T-cell (primary cell): Measurements from ENCODE around the gene ABLIM1. TPM values are rescaled to one million over a fixed set of nuclear protein-coding genes. Genes with fewer than 3 reads are reported as not detected.

ENCODE experiments used
- ATAC-seq, 4 experiments: fragments of 200-7000 bp in 3 of 4; fragments of 150-1000 bp in 1 of 4; cut with Tn5 transposase; replicated peaks in 1 of 4; 1 replicate in 3 of 4; 2 replicates in 1 of 4; pipeline ENCODE4 v1.10.0; 2021; ENCODE audit warnings: moderate library complexity in 3 of 4, mild to moderate bottlenecking in 2 of 4, moderate number of reproducible peaks in 1 of 4
- CTCF ChIA-PET, 2 donors: fragments of 300-600 bp; sonication (Branson Sonifier 250); formaldehyde crosslinking; loops; one replicate each; lab custom pipeline; 2022; ENCODE audit warnings: antibody characterized with exemption in 2 of 2; lab: Charles Lee
- POLR2A ChIA-PET, 2 donors: fragments of 300-600 bp; sonication (Branson Sonifier 250); formaldehyde crosslinking; loops; one replicate each; lab custom pipeline; 2022; ENCODE audit warnings: antibody characterized with exemption in 2 of 2; lab: Charles Lee
- DNase-seq, 35 experiments: peaks; one replicate each; pipeline versions ENCODE4 v3.0.0 to v3.0.0-alpha.2; 2013 to 2023
- H3K27ac ChIP-seq: one replicate; pipeline ENCODE4 v1.5.1; 2013; ENCODE audit warnings: low read length
- H3K27me3 ChIP-seq, 2 experiments: replicated peaks in 1 of 2; 1 replicate in 1 of 2; 2 replicates in 1 of 2; pipeline versions ENCODE4 v1.6.1 to v1.7.0; 2013; ENCODE audit warnings: low read length in 1 of 2, mixed read lengths in 1 of 2; ENCODE audit not compliant: control insufficient read depth in 2 of 2, insufficient read depth in 2 of 2; ENCODE audit errors: extremely low read depth in 1 of 2
- H3K36me3 ChIP-seq, 2 donors: 1 replicate in 1 of 2; 2 replicates in 1 of 2; pipeline versions ENCODE4 v1.6.1 to v1.7.0; 2013; ENCODE audit warnings: low read length in 1 of 2; ENCODE audit not compliant: control insufficient read depth in 2 of 2, insufficient read depth in 1 of 2; ENCODE audit errors: extremely low read depth in 1 of 2
- H3K4me1 ChIP-seq, 2 experiments: 1 replicate in 1 of 2; 2 replicates in 1 of 2; pipeline versions ENCODE4 v1.6.1 to v1.7.0; 2013; ENCODE audit warnings: low read length in 2 of 2, mixed read lengths in 1 of 2; ENCODE audit not compliant: insufficient read depth in 2 of 2, control insufficient read depth in 1 of 2; ENCODE audit errors: extremely low read depth in 1 of 2
- H3K4me3 ChIP-seq, 2 donors: 1 replicate in 1 of 2; 2 replicates in 1 of 2; pipeline versions ENCODE4 v1.5.1 to v1.7.0; 2013; ENCODE audit warnings: mild to moderate bottlenecking in 2 of 2, low read length in 1 of 2, moderate library complexity in 1 of 2; ENCODE audit not compliant: control insufficient read depth in 1 of 2; ENCODE audit errors: extremely low read depth in 1 of 2
- H3K9me3 ChIP-seq: 2 replicates; pipeline ENCODE4 v1.7.0; 2013
- H3K27ac Mint-ChIP-seq, 2 donors: one replicate each; pipeline ENCODE4 v1.8.0; 2020 to 2021; ENCODE audit warnings: mild to moderate bottlenecking in 2 of 2, mixed read lengths in 2 of 2
- H3K27me3 Mint-ChIP-seq, 2 donors: one replicate each; pipeline ENCODE4 v1.8.0; 2021 to 2022; ENCODE audit warnings: mixed read lengths in 2 of 2
- H3K36me3 Mint-ChIP-seq: one replicate; pipeline ENCODE4 v1.8.0; 2021; ENCODE audit warnings: mixed read lengths
- H3K4me1 Mint-ChIP-seq, 3 donors: one replicate each; pipeline ENCODE4 v1.8.0; 2020 to 2022; ENCODE audit warnings: mixed read lengths in 3 of 3, mild to moderate bottlenecking in 1 of 3
- H3K4me3 Mint-ChIP-seq, 3 donors: one replicate each; pipeline ENCODE4 v1.8.0; 2020 to 2022; ENCODE audit warnings: mild to moderate bottlenecking in 3 of 3, mixed read lengths in 3 of 3, moderate library complexity in 3 of 3
- H3K9me3 Mint-ChIP-seq, 3 donors: one replicate each; pipeline ENCODE4 v1.8.0; 2020 to 2022; ENCODE audit warnings: mixed read lengths in 3 of 3
- WGBS: methylation state at CpG from one replicate; pipeline ENCODE4 v1.1.5; 2013; ENCODE audit warnings: missing lambda C conversion rate; ENCODE audit not compliant: insufficient coverage; 5-methylcytosine and 5-hydroxymethylcytosine counted together
- total RNA-seq, 35 experiments: library from RNA in 6 of 35; stranded (reverse) in 6 of 35; fragments of 120-200 nt in 1 of 35; gene quantifications; one replicate each; pipeline versions ENCODE4 v1.2.1 to v1.2.4 and lab custom pipeline; 2013 to 2026

ABLIM1 gene
- total RNA-seq, 5 donors from 2014 or later (not counting 1 experiment from before 2014, with no cell fraction given) = 212 to 311 (median 266) TPM

DNA sequence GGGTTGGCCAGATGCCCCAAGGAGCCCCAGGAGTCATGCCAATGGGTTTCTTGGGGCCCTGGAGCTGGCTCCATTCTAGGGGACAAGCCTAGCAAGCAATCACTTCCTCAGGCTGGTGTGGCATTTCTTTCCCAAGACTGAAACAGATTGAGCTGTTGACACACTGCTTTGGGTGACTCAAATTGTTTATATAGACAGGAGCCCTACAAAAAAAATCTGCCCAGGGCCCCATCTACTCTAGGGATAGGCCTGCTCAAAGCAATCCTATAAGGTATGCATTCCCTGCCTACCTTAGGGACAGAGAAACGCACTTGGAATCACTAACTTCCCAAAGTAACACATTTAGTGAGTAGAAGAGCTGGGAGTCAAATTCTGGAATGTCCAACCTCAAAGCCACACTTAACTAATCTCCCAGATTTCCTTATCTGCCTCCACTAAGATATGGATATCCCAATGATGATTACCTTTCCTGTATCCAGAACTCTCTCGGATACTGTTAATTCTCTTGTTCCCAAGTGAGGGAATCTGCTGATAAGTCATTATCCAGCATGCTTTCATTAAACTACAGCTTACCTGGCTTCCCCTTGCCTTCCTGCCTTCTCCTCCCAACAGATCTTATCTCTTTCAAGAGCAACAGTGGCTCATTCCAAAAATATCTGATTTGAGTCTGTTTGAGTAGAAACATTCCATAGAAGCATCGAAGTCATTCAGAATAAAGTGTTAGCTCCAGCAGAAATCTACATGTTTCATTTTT is 3.1 kb downstream of the ABLIM1 start:
- no peaks in the 10 kb centered on the region for H3K4me1 ChIP-seq
- no peaks in the 10 kb centered on the region for H3K27me3 ChIP-seq
- H3K9me3 Mint-ChIP-seq = no peaks in the 10 kb centered on the region
- no peaks in the 10 kb centered on the region for H3K36me3 Mint-ChIP-seq
- no peaks in the 10 kb centered on the region for H3K4me1 Mint-ChIP-seq
- no CpG with 5 or more reads among the region's 3 CpGs for WGBS
- ChIA-PET POLR2A (interaction anchor here in 1 of 2 donors (0.5 kb wide), 1 partner anchor 1630 kb away, joined by 4 read pairs; no protein-coding TSS in a partner anchor), CTCF (interaction anchor here in 1 of 2 donors (1.1 kb wide), 1 partner anchor 183 kb away, joined by 3 read pairs; no protein-coding TSS in a partner anchor)
- no peak overlapping the region for H3K27ac ChIP-seq
- no peak overlapping the region for H3K4me3 ChIP-seq
- H3K36me3 ChIP-seq = no peaks in the 10 kb centered on the region
- DNase-seq (no peak), ATAC-seq (no peak)
- H3K27me3 Mint-ChIP-seq = no peaks in the 10 kb centered on the region
- H3K4me3 Mint-ChIP-seq = no peak overlapping the region
- H3K27ac Mint-ChIP-seq = no peak overlapping the region
- no peaks in the 10 kb centered on the region for H3K9me3 ChIP-seq

GRCh38 chr10:114653926-114654325 is 4.1 kb downstream of the ABLIM1 start:
- Histone ChIP-seq H3K9me3 (no peaks in the 10 kb centered on the region), H3K36me3 (no peaks in the 10 kb centered on the region), H3K4me1 (no peaks in the 10 kb centered on the region), H3K4me3 (no peak overlapping the region), H3K27ac (no peak overlapping the region), H3K27me3 (no peaks in the 10 kb centered on the region)
- H3K27ac Mint-ChIP-seq = no peak overlapping the region
- ATAC-seq (no peak), DNase-seq (no peak)
- H3K9me3 Mint-ChIP-seq = no peaks in the 10 kb centered on the region
- no peaks in the 10 kb centered on the region for H3K36me3 Mint-ChIP-seq
- no peaks in the 10 kb centered on the region for H3K4me1 Mint-ChIP-seq
- POLR2A ChIA-PET = no interaction called here
- CTCF ChIA-PET = no interaction called here
- 38% methylated on average over 2 of the region's 4 CpGs for WGBS
- H3K27me3 Mint-ChIP-seq = no peaks in the 10 kb centered on the region
- no peak overlapping the region for H3K4me3 Mint-ChIP-seq

- no peaks in the 10 kb centered on the region for H3K4me1 Mint-ChIP-seq
- WGBS = 96% methylated on average over 5 of the region's 10 CpGs
- DNase-seq = no peak
These were observed 5.4 kb downstream of the ABLIM1 start for GRCh38 chr10:114652402-114653368.

DNA sequence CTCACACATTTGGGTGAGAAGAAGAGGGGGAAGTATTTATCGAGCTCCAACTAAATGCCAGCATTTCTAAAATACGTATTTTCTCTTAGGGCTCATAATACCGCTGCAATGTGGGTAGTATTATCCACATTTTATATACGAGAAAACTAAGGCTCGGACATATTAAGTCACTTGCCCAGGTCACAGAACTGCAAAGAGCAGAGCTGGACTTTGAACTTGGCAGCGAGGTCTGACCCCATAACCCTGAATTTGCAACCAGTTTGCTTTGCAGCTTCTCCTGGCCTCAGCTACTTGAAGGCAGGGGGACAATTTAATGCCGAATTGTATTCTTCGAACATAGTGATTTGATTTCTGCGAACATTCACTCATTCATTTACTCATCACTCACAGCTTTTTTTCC is 7.2 kb downstream of the ABLIM1 start:
- H3K36me3 Mint-ChIP-seq = no peaks in the 10 kb centered on the region
- POLR2A ChIA-PET = interaction anchor here in 1 of 2 donors (0.6 kb wide), 1 partner anchor 179 kb away, joined by 3 read pairs; no protein-coding TSS in a partner anchor
- 82% methylated on average over 3 of the region's 9 CpGs for WGBS

More at GRCh38 chr10:114652402-114653368, 5.4 kb downstream of the ABLIM1 start:
- Histone ChIP-seq H3K4me1 (no peaks in the 10 kb centered on the region), H3K27ac (no peak overlapping the region), H3K4me3 (no peak overlapping the region), H3K36me3 (no peaks in the 10 kb centered on the region), H3K27me3 (no peaks in the 10 kb centered on the region), H3K9me3 (no peaks in the 10 kb centered on the region)
- no peaks in the 10 kb centered on the region for H3K9me3 Mint-ChIP-seq
- H3K36me3 Mint-ChIP-seq = no peaks in the 10 kb centered on the region
- H3K4me3 Mint-ChIP-seq = no peak overlapping the region
- H3K27me3 Mint-ChIP-seq = no peaks in the 10 kb centered on the region
- ATAC-seq = no peak
- ChIA-PET CTCF (no interaction called here), POLR2A (no interaction called here)
- H3K27ac Mint-ChIP-seq = no peak overlapping the region

DNA sequence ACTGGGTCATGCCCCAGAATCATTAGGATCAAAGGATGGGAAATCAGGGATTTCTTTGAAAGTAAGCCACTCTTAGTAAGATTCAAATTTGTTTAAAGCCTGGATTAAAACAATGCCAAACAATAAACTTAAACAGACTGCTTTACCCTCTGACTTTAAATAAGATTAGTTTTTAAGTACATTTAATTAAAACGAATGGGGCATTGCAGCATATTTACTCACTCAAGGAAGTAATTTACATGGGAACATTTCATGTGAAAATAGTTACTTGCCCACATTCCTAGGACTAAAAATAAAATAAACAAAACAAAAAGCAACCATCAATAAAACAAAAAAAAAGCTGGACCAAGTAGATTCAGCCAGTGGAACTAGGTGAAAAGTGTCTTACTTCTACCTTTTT is 7.8 kb downstream of the ABLIM1 start:
- H3K4me1 ChIP-seq = no peaks in the 10 kb centered on the region
- H3K27ac ChIP-seq = no peak overlapping the region
- ChIA-PET POLR2A (interaction anchor here in 1 of 2 donors (0.6 kb wide), 1 partner anchor 178 kb away, joined by 3 read pairs; no protein-coding TSS in a partner anchor), CTCF (interaction anchor here in 1 of 2 donors (0.6 kb wide), 1 partner anchor 27 kb away, joined by 3 read pairs; no protein-coding TSS in a partner anchor)
- H3K36me3 ChIP-seq = no peaks in the 10 kb centered on the region
- Mint-ChIP-seq H3K4me1 (no peaks in the 10 kb centered on the region), H3K27ac (no peak overlapping the region), H3K9me3 (no peaks in the 10 kb centered on the region), H3K27me3 (no peaks in the 10 kb centered on the region), H3K4me3 (no peak overlapping the region), H3K36me3 (no peaks in the 10 kb centered on the region)
- WGBS = no CpG with 5 or more reads among the region's 1 CpG
- DNase-seq (no peak), ATAC-seq (no peak)
- no peaks in the 10 kb centered on the region for H3K9me3 ChIP-seq
- no peaks in the 10 kb centered on the region for H3K27me3 ChIP-seq
- H3K4me3 ChIP-seq = no peak overlapping the region

More for the DNA sequence above, 7.2 kb downstream of the ABLIM1 start:
- no peak overlapping the region for H3K4me3 ChIP-seq
- H3K9me3 Mint-ChIP-seq = no peaks in the 10 kb centered on the region
- CTCF ChIA-PET = interaction anchor here in 1 of 2 donors (0.6 kb wide), 1 partner anchor 27 kb away, joined by 3 read pairs; no protein-coding TSS in a partner anchor
- H3K36me3 ChIP-seq = no peaks in the 10 kb centered on the region
- H3K4me1 Mint-ChIP-seq = no peaks in the 10 kb centered on the region
- no peak overlapping the region for H3K4me3 Mint-ChIP-seq
- no peaks in the 10 kb centered on the region for H3K27me3 ChIP-seq
- H3K27ac Mint-ChIP-seq = no peak overlapping the region
- H3K27me3 Mint-ChIP-seq = no peaks in the 10 kb centered on the region
- no peaks in the 10 kb centered on the region for H3K4me1 ChIP-seq
- no peaks in the 10 kb centered on the region for H3K9me3 ChIP-seq
- no peak for DNase-seq
- H3K27ac ChIP-seq = no peak overlapping the region
- no peak for ATAC-seq
